Measurements from ENCODE around the gene HOXD12. TPM values are rescaled to one million over a fixed set of nuclear protein-coding genes. Genes with fewer than 3 reads are reported as not detected.

Gene HOXD12
- total and polyA plus RNA-seq, 9 donors, result not detected

- 8 to 14% (median 8%) methylated on average over 6 of the region's 6 CpGs for WGBS, 3 donors
- H3K27ac ChIP-seq, result no peak overlapping the region
- H3K27me3 ChIP-seq, result peaks cover 12% of the 10 kb centered on the region
- no peak for TF ChIP-seq CTCF (IDR thresholded peaks at IDR 0.05)
- no peak for TF ChIP-seq EP300 (IDR thresholded peaks at IDR 0.05)
- no peak for TF ChIP-seq POLR2A (IDR thresholded peaks at IDR 0.05)
- H3K4me3 ChIP-seq, result no peak overlapping the region
- H3K36me3 ChIP-seq, result no peaks in the 10 kb centered on the region
- peaks cover 7% of the 10 kb centered on the region for H3K4me1 ChIP-seq (ENCODE audit: insufficient read depth)
- intact Hi-C loops (cut with DNase I), result loop anchor here in 1 of 4 donors (10.0 kb wide), 1 partner anchor 404 kb away; no protein-coding TSS in a partner anchor
- no peak for DNase-seq
- H3K9me3 ChIP-seq, result no peaks in the 10 kb centered on the region
Observed at GRCh38 chr2:176088937-176089842, 10.4 kb upstream of the HOXD12 start.

DNA sequence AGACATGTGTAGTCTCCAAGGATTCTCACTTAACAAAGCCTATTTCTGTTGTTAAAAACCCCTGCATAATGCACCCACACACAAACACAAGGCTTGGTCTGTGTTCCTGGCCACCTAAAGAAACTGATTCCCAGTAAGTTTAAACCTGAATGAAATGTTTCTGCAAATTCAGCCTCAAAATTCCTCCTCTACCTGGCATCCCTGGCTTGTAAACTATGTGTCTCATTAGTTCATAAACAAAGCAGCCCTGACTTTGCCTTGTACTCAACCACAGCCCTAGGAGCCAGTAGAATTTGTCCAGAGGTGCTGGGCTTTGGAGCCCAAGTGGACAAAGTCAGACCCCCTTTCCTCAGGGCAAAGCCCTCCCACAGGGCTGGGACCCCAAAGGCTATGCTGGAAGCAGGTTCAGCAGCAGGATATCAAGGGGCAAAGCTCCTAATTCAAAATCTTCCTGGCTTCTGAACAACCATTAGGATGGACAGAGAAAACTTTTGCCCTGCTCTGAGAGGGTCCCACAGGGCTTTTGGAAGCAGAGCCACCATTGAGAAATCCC is 9.7 kb upstream of the HOXD12 start:
- intact Hi-C loops (cut with DNase I), result loop anchor here in 2 of 4 donors (10.0 kb wide), 1 partner anchor 405 kb away; no protein-coding TSS in a partner anchor
- no peaks in the 10 kb centered on the region for H3K9me3 ChIP-seq
- peaks cover 7% of the 10 kb centered on the region for H3K4me1 ChIP-seq (ENCODE audit: insufficient read depth)
- H3K36me3 ChIP-seq, result no peaks in the 10 kb centered on the region
- DNase-seq, result no peak
- H3K4me3 ChIP-seq, result no peak overlapping the region
- peaks cover 12% of the 10 kb centered on the region for H3K27me3 ChIP-seq
- no peak for TF ChIP-seq POLR2A (IDR thresholded peaks at IDR 0.05)
- no peak for TF ChIP-seq EP300 (IDR thresholded peaks at IDR 0.05)
- TF ChIP-seq CTCF (IDR thresholded peaks at IDR 0.05), result no peak
- no peak overlapping the region for H3K27ac ChIP-seq

DNA sequence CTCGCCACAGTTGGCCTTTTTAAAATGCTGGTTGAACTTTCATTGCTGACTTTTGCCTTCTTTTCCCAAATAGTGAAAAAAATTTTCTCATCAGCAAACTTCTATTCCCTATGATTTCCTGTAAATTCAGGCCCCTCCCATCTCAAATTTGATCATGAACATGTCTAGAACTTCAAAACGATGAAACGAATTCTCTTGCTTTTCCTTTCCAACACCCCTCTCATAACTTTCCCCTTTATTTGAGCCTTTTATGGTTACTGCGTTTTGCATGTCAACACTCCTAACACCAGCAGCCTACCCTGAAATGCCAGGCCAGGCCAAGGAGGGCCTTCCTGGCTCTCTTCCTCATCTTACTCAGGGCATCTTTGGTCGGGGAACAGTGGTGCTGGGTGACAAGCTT is 8.7 kb upstream of the HOXD12 start:
- Histone ChIP-seq H3K9me3 (no peaks in the 10 kb centered on the region), H3K4me3 (no peak overlapping the region), H3K36me3 (no peaks in the 10 kb centered on the region), H3K27me3 (peaks cover 18% of the 10 kb centered on the region), H3K4me1 (ENCODE audit: insufficient read depth) (peaks cover 7% of the 10 kb centered on the region), H3K27ac (no peak overlapping the region)
- WGBS, 3 donors, result 27 to 34% (median 33%) methylated on average over 5 of the region's 5 CpGs
- TF ChIP-seq EP300 (IDR thresholded peaks at IDR 0.05) (no peak), POLR2A (IDR thresholded peaks at IDR 0.05) (no peak), CTCF (IDR thresholded peaks at IDR 0.05) (no peak)
- intact Hi-C loops (cut with DNase I), result loop anchor here in 1 of 4 donors (10.0 kb wide), 1 partner anchor 406 kb away; no protein-coding TSS in a partner anchor
- no peak for DNase-seq

DNA sequence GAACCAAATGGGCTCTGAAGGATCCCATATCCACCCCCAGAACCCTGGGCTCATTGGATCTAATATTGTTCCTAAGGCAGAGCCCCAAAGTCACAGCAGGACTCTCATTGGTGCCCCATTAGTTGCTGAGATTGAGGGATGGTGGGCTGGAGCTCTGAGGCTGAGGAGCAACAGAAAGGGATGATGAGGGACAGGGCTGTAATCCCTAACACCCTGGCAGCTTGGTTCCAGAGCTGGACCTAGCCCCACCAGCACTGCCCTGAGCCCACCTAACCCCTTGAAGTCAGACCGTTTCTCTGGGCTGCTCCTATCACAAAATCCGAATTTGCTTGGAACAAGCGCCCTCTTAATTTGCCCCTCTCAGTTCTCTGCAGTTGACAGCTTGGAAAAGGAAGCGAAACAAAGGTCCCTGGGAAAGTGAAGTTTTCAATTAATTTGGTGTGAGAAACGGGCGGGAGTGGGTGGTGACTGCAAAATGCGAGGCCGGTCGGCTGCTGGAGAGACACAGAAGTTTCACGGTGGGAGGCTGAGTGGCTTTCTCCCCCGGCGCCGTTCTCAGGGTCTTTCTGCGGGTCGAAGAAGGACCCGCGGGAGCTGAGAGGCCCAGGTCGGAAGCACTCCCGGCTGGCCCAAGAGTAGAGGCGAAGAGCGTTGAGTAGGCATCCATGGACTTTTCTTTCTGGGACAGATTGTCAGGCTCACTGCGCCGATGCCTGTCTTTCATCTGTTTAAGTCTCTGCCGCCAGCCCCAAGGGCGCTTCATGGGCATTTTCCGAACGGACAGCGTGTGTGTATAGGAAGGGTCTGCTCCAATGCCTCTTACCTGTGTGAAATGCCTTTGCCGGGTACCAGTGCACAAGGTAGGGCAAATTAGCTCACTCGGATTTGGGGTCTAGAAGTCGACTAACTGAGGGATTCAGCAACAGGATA is 8.0 kb upstream of the HOXD12 start:
- Histone ChIP-seq H3K9me3 (no peaks in the 10 kb centered on the region), H3K27ac (no peak overlapping the region), H3K4me1 (ENCODE audit: insufficient read depth) (peaks cover 7% of the 10 kb centered on the region), H3K36me3 (no peaks in the 10 kb centered on the region), H3K4me3 (no peak overlapping the region), H3K27me3 (peaks cover 18% of the 10 kb centered on the region)
- 10 to 11% (median 10%) methylated on average over 31 of the region's 31 CpGs for WGBS, 3 donors
- intact Hi-C loops (cut with DNase I), result loop anchor here in 1 of 4 donors (10.0 kb wide), 1 partner anchor 407 kb away; no protein-coding TSS in a partner anchor
- no peak for DNase-seq
- no peak for TF ChIP-seq EP300 (IDR thresholded peaks at IDR 0.05)
- no peak for TF ChIP-seq POLR2A (IDR thresholded peaks at IDR 0.05)
- no peak for TF ChIP-seq CTCF (IDR thresholded peaks at IDR 0.05)

Measured in ovary (tissue), 9 donors.